Stimulated activated naive CD8-positive, alpha-beta T cell treated with anti-CD3 and anti-CD28 coated beads, Interleukin-15, Interleukin-2, amounts not matched to agents 100 ng/mL and 50 ng/mL, for 24 hours (primary cell): Measurements from ENCODE around the gene FCGR3A.
"Not testable (repeated sequence)": the region's sequence is repeated elsewhere in the genome, so short reads cannot be mapped to it uniquely, and the experiment has no call there.

Experiments
- H3K27ac Mint-ChIP-seq: one replicate; pipeline ENCODE4 v1.8.0; 2021; ENCODE audit warnings: mild to moderate bottlenecking, mixed read lengths
- H3K27me3 Mint-ChIP-seq: one replicate; pipeline ENCODE4 v1.8.0; 2021; ENCODE audit warnings: mixed read lengths
- H3K36me3 Mint-ChIP-seq: one replicate; pipeline ENCODE4 v1.8.0; 2021; ENCODE audit warnings: low read depth, mixed read lengths
- H3K4me1 Mint-ChIP-seq: one replicate; pipeline ENCODE4 v1.8.0; 2021; ENCODE audit warnings: low read depth, mixed read lengths
- H3K4me3 Mint-ChIP-seq: one replicate; pipeline ENCODE4 v1.8.0; 2021; ENCODE audit warnings: mild to moderate bottlenecking, mixed read lengths
- H3K9me3 Mint-ChIP-seq: one replicate; pipeline ENCODE4 v1.8.0; 2021; ENCODE audit warnings: mixed read lengths

FCGR3A gene

DNA sequence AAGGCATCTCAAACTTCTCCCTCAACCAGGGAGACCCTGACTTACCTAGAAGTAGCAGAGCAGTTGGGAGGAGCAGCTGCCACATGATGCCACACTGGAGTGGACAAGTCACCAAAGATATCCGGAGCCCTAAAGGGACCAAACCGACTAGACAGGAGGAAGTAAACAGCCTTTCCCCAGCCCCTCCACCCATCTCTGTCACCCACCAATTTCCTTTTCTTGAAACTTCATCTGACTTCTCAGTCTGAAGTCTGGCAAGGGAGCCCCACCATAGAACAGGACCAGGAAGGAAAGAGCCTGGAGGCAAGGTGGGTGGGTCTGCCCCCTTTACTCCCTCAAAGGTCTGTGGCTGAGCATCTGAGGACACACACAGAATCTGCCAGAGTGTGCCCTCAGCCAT lies at the start of gene FCGR3A:
TSS of gene FCGR3A (minus strand) at position 167 of the 400 bp plus-strand sequence. CDS start at position 85, 82 bp downstream.
- H3K9me3 Mint-ChIP-seq, result no peaks in the 10 kb centered on the region
- no peak within 1 kb of the TSS for H3K4me3 Mint-ChIP-seq
- no peaks in the 10 kb centered on the region for H3K36me3 Mint-ChIP-seq
- no peak within 1 kb of the TSS for H3K27ac Mint-ChIP-seq
- H3K4me1 Mint-ChIP-seq, result peaks cover 19% of the 10 kb centered on the region
- no peaks in the 10 kb centered on the region for H3K27me3 Mint-ChIP-seq

DNA sequence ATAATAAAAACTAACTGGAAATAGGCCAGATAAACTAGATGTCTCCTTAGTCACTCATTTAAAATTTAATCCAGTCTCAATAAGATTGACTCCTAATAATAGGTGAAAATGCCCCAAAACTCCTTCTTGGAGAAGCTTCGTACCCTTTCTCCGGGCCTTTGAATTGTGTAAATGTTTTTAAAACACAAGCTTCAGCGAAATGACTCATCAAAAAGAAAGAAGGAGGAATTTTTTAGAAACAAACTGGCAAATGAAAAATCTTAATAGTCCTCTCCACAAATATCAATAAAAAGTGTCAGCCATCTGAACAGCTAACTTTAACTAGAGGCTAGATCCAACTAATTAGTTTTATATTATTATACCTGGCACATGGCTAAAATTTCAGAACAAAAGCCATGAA lies 47.5 kb upstream of the FCGR3A start:
- not testable (repeated sequence) for H3K36me3 Mint-ChIP-seq, H3K4me3 Mint-ChIP-seq, H3K4me1 Mint-ChIP-seq, H3K27ac Mint-ChIP-seq, H3K27me3 Mint-ChIP-seq, H3K9me3 Mint-ChIP-seq

DNA sequence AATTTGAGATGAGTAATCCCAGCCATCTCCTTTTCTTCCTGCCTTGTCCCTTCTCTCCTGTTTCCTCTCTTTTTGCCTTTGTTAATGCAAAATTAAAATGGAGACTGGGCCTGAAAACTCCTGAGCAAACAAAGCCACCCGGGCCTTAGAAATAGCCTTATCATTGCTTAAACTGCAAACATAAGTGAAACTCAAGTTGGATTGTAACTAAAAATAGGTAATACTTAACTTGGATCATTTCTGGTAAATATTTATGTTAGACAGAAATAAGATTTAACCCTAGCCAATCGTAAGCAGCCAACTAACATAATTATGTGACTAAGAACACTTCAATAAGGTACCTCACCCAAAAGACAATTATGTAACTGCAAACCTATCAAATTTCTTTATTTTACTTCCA lies 46.0 kb upstream of the FCGR3A start:
- not testable (repeated sequence) for H3K4me3 Mint-ChIP-seq, H3K27me3 Mint-ChIP-seq, H3K27ac Mint-ChIP-seq, H3K36me3 Mint-ChIP-seq, H3K4me1 Mint-ChIP-seq, H3K9me3 Mint-ChIP-seq

DNA sequence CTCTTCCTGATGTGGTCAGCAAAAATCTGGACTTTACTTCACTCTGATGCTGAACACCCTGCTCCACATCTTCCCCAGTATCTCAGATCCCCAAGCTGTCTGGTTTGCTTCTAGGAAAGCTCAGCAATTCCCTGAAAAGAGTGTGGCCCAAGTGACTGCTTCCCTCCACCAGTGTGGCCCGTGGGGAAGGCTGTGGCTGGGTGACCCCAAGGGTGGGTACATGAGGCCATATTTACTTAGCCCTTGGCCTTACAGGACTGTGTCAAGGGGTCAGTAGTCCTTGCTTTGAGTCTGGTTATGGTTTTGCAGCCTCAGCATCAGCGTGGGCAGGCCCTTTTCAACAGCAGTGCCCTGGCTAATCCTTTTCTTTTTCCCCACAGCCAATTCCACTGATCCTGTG lies 45.6 kb upstream of the FCGR3A start:
- not testable (repeated sequence) for H3K27ac Mint-ChIP-seq, H3K27me3 Mint-ChIP-seq, H3K4me1 Mint-ChIP-seq, H3K4me3 Mint-ChIP-seq, H3K9me3 Mint-ChIP-seq, H3K36me3 Mint-ChIP-seq

DNA sequence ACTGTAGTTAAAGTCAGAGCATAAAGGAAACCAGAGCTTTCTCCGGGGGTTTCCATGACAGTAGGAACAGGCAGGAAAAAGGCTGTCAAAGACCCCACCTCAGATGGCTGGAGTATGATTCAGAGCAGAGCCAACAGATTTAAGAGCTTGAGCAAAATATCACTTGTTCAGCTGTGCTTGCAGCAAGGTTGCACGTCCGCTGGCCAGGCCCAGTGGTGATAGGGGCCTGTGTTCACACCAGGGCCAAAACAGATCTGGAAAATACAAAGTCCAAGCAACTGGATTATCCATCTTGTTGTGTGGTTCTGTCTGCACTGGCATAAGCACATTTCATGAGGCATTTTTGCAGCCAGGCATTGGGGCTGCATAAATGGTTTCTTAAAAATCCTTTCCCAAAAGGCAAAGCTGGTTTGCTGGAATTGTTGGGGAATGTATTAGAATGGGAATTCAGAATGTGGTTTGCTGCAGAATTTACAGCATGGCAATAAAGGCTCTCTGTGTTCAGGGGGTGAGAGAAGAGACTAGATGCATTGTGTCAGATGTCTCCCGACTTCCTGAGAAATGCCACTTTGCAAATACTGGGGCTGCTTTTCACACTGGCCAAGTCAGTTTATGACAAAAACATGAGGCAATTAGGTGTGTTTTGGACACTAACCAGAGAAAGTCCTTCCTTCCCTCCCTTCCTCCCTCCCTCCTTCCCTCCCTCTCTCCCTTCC lies 44.8 kb upstream of the FCGR3A start:
- not testable (repeated sequence) for H3K36me3 Mint-ChIP-seq, H3K27ac Mint-ChIP-seq, H3K9me3 Mint-ChIP-seq, H3K4me1 Mint-ChIP-seq, H3K4me3 Mint-ChIP-seq, H3K27me3 Mint-ChIP-seq

DNA sequence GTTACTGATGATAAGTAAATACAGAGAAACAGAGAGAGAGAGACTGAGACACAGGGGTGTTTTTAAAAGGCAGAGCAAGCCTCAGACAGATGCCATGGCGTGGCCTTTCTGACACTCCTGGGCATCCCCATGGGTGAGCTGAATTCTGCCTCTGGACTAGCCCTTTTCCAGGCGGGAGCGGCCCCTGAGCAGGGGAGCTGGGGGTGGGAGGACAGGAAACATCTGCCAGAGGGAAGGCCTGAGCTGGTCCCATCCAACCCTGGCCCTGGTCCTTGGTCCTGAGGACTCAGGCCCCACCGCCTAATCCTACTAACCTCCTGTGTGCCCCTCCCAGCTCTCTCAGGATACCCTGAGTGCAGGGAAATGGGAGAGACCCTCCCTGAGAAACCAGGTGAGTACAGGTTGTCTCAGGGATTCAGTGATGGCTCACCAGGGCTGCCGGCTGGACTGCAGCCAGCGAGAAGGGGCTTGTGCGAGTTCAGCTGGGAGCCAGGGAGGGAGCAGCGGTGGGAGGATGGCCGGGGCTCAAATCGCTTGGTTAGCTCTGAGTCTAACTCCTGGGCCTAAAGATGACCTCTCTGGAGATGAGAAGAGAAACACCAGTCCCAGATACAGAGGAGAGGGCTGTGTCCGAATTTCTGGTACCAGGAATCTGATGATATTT lies 43.6 kb upstream of the FCGR3A start:
- not testable (repeated sequence) for H3K4me1 Mint-ChIP-seq, H3K27ac Mint-ChIP-seq

DNA sequence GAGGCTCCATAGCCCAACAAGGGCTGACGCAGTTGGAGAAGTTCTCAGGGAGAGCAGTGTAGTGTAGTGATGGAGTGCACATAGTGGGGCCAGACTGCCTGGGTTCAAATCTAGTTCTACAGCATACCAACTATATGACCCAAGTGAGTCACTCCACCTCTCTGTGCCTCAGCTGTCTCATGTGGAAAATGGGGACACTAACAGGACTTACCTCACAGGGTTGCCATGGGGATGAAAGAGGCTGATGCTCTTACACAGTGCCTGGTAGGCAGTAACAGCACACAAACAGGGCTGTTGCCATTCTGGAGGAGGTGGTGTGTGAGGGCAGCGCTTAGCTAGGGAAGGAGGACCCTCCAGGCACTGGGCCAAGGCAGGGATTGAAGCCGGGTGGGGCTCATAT lies 43.0 kb upstream of the FCGR3A start:
- not testable (repeated sequence) for H3K4me3 Mint-ChIP-seq, H3K4me1 Mint-ChIP-seq, H3K9me3 Mint-ChIP-seq

More for the DNA sequence above, 43.6 kb upstream of the FCGR3A start:
- H3K27me3 Mint-ChIP-seq, H3K36me3 Mint-ChIP-seq, H3K9me3 Mint-ChIP-seq, H3K4me3 Mint-ChIP-seq: not testable (repeated sequence)

DNA sequence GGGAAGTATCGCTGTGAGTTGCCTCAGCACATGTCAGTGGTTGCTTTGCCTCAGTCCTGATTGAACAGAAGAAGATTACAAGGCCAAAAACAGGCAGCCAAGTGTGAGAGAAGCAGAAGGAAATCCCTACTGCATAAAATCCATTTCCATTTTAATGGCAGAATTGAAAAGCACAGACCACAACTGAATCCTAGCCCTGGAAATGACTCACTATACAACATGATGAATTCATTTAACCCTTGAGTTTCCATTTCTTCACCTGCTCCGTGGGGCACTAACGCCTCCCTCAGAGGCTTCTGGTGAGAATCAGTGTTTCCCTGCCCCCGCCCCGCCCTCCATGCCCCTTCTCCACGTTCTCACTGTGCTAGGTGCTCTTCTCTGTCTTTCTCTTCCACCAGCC lies 40.3 kb upstream of the FCGR3A start:
- H3K36me3 Mint-ChIP-seq, H3K4me3 Mint-ChIP-seq, H3K27ac Mint-ChIP-seq, H3K4me1 Mint-ChIP-seq, H3K9me3 Mint-ChIP-seq, H3K27me3 Mint-ChIP-seq: not testable (repeated sequence)

More for the DNA sequence above, 43.0 kb upstream of the FCGR3A start:
- not testable (repeated sequence) for H3K27me3 Mint-ChIP-seq, H3K27ac Mint-ChIP-seq, H3K36me3 Mint-ChIP-seq

DNA sequence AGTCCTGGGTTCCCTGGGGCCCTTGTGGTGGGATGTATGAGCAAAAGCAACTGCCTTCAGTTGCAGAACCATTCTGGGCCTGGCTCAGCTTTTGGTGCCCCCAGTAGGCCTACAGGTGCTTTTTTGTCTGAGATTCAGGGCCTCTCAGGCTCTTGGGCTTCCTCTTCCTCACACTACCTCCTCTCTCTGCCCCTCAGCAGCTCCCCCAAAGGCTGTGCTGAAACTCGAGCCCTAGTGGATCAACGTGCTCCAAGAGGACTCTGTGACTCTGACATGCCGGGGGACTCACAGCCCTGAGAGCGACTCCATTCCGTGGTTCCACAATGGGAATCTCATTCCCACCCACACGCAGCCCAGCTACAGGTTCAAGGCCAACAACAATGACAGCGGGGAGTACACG lies 39.7 kb upstream of the FCGR3A start:
- not testable (repeated sequence) for H3K27me3 Mint-ChIP-seq, H3K36me3 Mint-ChIP-seq, H3K9me3 Mint-ChIP-seq, H3K27ac Mint-ChIP-seq, H3K4me1 Mint-ChIP-seq, H3K4me3 Mint-ChIP-seq

DNA sequence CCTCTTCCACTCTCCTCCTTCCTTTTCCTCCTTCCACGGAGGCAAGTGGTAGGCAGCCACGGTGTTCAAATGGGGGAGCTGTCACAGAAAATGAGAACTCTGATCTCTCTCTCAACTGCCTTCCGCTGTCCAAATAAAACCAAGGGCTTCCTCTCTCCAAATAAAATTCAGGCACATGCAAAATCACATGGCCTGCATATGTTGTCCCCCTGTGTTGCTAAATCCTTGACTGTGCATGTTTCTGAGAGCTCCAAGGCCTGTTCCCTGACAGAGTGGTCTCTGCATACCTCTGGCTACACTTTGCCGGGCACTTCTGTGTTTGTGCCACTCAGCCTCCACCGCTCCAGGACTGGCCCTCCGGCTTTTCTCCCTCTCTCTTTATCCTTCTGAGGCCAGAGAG lies 39.0 kb upstream of the FCGR3A start:
- not testable (repeated sequence) for H3K27ac Mint-ChIP-seq, H3K4me1 Mint-ChIP-seq, H3K36me3 Mint-ChIP-seq, H3K27me3 Mint-ChIP-seq, H3K4me3 Mint-ChIP-seq, H3K9me3 Mint-ChIP-seq

DNA sequence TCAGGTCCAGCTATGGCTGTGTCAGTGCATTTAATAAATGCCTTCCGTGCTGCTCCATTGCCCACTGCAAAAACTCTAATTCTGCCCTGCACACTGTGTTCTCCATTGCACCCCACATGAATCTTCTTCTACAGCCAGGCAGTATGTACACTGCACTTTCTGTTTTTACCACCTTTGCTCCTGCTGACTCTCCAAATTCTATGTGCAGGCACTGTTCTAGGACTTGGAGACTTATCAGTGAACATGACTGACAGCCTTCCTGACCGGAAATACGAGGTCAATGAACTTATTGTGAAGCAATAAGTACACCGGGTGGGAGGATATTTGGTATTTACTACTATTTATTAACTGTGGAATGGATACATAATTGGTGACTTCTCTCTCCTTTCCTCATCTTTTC lies 33.3 kb upstream of the FCGR3A start:
- not testable (repeated sequence) for H3K27me3 Mint-ChIP-seq, H3K4me1 Mint-ChIP-seq

DNA sequence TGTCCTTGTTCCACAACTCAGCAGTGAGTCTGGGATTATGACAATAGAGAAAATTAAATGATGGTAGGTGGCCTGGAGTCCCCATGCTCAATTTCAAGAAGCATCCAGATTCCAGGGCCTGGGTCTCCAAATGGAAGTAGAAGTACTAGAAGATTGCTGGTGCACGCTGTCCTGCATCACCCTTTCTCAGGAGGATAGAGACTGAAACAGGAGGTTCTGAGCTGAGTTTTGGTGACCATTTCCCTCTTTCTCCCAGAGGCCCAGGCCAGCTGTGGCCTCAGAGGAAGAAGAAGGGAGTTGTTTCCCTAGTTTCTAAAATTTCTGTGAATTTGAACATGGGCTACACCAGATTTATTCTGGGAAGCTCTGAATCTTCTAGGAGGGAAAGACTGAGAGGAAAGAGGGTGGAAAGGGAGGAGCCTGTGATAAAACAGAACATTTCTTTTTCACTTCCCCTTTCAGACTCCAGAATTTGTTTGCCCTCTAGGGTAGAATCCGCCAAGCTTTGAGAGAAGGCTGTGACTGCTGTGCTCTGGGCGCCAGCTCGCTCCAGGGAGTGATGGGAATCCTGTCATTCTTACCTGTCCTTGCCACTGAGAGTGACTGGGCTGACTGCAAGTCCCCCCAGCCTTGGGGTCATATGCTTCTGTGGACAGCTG lies 31.4 kb upstream of the FCGR3A start:
- H3K27ac Mint-ChIP-seq, H3K27me3 Mint-ChIP-seq, H3K9me3 Mint-ChIP-seq, H3K4me3 Mint-ChIP-seq, H3K4me1 Mint-ChIP-seq, H3K36me3 Mint-ChIP-seq: not testable (repeated sequence)

More for the DNA sequence above, 33.3 kb upstream of the FCGR3A start:
- not testable (repeated sequence) for H3K9me3 Mint-ChIP-seq, H3K4me3 Mint-ChIP-seq, H3K36me3 Mint-ChIP-seq, H3K27ac Mint-ChIP-seq

DNA sequence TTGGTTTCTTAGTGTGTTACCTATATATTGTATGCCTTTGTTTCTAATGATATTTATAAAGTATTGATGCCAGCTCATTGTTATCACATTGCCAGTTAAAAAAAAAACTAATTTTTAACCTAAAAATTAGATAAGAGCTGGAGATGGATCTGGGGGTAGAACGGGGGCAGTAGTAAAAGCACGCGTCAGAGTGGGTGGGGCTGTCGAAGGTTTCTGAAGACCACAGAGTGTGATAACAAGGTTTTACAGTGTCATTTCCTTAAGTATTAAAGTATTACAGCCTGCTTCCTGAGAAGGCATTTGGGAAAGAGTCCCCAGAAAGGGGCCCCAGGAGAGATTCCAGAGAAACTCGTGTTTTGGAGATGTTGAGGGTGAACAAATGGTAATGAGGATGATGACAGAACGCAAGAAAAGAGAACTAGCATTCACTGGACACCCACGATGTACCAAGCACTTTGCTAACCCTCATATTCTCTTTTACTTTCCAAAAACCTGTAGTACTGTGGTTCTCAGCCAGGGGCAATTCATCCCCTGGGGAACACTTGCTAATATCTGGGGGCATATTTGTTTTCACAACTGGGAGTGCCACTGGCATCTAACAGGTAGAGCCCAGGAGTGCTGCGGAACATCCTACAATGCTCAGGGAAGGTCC lies 30.4 kb upstream of the FCGR3A start:
- H3K27me3 Mint-ChIP-seq, H3K27ac Mint-ChIP-seq, H3K4me1 Mint-ChIP-seq, H3K9me3 Mint-ChIP-seq, H3K36me3 Mint-ChIP-seq, H3K4me3 Mint-ChIP-seq: not testable (repeated sequence)

DNA sequence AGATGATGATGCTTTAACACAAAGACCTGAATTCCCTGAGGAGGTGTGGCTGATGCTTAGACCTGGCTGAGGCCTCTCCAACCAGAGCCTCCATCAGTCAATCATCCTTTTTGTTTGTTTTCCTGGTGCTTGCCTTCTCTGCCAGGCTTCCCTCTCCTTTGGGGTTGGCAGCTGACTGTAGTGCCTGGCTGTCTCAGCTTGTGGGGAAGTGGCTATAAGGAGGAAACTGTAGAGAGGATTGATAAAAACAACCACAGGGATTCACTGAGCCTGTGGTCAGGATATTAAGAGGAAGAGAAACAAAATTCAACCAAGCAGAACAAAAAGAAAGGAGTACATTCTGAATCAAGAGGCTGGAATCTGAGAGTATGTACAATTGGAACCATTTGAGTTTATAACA lies 27.1 kb upstream of the FCGR3A start:
- not testable (repeated sequence) for H3K36me3 Mint-ChIP-seq, H3K27me3 Mint-ChIP-seq, H3K4me3 Mint-ChIP-seq, H3K9me3 Mint-ChIP-seq, H3K27ac Mint-ChIP-seq, H3K4me1 Mint-ChIP-seq

DNA sequence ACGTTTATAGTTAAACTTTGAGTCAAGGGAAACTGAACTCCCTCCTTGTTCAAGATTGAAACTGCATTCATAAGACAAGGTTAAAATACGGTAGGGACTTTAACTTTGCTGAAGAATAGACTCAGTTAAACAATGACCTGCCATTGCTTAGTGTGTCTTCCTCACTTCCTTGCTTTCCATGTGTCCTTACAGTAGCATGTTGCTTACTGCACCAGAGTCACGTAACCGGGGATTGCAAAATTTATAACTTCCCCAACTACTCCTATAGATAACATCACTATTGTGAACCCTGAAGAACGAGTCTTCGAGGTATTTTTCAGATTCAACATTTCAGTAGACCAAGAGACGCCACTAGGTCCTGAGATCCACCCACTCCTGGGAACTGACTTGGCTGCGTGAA lies 22.1 kb upstream of the FCGR3A start:
- H3K27me3 Mint-ChIP-seq, H3K9me3 Mint-ChIP-seq, H3K27ac Mint-ChIP-seq, H3K4me1 Mint-ChIP-seq, H3K36me3 Mint-ChIP-seq, H3K4me3 Mint-ChIP-seq: not testable (repeated sequence)

DNA sequence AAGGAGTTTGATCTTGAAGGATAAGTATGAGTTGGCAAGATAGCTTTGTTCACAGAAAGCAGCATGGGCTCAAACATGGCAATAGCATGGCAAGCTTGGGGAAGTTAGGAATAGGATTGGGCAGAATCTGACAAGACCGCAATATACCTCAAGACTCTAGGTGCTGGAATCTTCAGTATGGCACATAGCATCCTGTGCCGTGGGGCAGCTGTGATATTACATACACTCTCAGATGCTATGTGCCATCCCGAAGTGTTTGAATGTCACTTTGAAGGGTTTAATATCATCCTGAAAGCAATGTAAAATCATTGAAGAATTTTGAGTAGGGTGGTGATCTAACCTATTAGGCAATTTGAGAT lies 17.0 kb upstream of the FCGR3A start:
- H3K4me1 Mint-ChIP-seq, H3K9me3 Mint-ChIP-seq, H3K4me3 Mint-ChIP-seq, H3K36me3 Mint-ChIP-seq, H3K27ac Mint-ChIP-seq: not testable (repeated sequence)
- peaks cover 18% of the 10 kb centered on the region for H3K27me3 Mint-ChIP-seq
